Natural killer cell treated with Interleukin-12 subunit alpha and Interleukin-12 subunit beta and Interleukin-15 and Interleukin-18, amount 100 ng/mL, for 72 hours (primary cell): Measurements from ENCODE around the gene RPL18A. TPM values are rescaled to one million over a fixed set of nuclear protein-coding genes. Genes with fewer than 3 reads are reported as not detected.

ENCODE experiments used
- ATAC-seq, 2 donors: fragments of 150-1000 bp; cut with Tn5 transposase in 1 of 2; sonication (Bioruptor Pico), chemical (Tn5 transposase) in 1 of 2; 2 replicates each; pipeline ENCODE4 v1.10.0; 2021
- DNase-seq: peaks from one replicate; pipeline ENCODE4 v3.0.0; 2022; ENCODE audit warnings: low spot score
- H3K27ac Mint-ChIP-seq, 2 donors: 1 replicate in 1 of 2; 2 replicates in 1 of 2; pipeline ENCODE4 v1.8.0; 2022; ENCODE audit warnings: mixed read lengths in 2 of 2, mild to moderate bottlenecking in 1 of 2, moderate library complexity in 1 of 2
- H3K27me3 Mint-ChIP-seq, 2 donors: 1 replicate in 1 of 2; 2 replicates in 1 of 2; pipeline ENCODE4 v1.8.0; 2022; ENCODE audit warnings: mixed read lengths in 2 of 2
- H3K36me3 Mint-ChIP-seq: one replicate; pipeline ENCODE4 v1.8.0; 2022; ENCODE audit warnings: mixed read lengths
- H3K4me1 Mint-ChIP-seq, 2 donors: 1 replicate in 1 of 2; 2 replicates in 1 of 2; pipeline ENCODE4 v1.8.0; 2022; ENCODE audit warnings: low read depth in 2 of 2, mixed read lengths in 2 of 2, mild to moderate bottlenecking in 1 of 2
- H3K4me3 Mint-ChIP-seq: one replicate; pipeline ENCODE4 v1.8.0; 2022; ENCODE audit warnings: mixed read lengths
- H3K9me3 Mint-ChIP-seq: 2 replicates; pipeline ENCODE4 v1.8.0; 2022; ENCODE audit warnings: mixed read lengths
- total RNA-seq, 2 donors: library from RNA; stranded (reverse); gene quantifications; one replicate each; pipeline ENCODE4 v1.2.3, GENCODE V29; 2022

Gene RPL18A
- total RNA-seq, 2 donors from 2014 or later, result 1,379 to 1,604 TPM

DNA sequence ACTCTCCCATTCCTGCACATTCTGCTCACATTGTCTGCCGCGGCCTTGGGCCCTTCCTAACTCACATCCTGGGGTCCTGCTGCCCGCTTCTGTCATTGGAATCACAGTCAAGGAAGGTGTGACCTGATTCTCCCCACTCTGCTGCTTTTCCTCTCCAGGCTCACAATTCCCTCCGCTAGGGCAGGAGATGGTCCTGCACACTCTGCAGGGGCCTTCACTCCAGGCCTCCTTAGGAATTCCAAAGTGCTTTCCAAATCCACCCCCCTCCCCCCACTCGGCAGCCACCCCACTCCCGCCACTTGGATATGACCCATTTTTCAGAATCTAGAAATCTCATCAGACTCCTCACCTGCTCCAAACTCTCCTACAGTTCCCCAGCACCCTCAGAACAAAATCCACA, 9.0 kb downstream of the RPL18A start:
- ATAC-seq, result no peak
- Mint-ChIP-seq H3K27me3 (peaks cover 0 to 2% of the 10 kb centered on the region in 2 donors), H3K27ac (peak overlapping the region in 1 of 2 donors; percentile 43), H3K4me3 (no peak overlapping the region), H3K9me3 (no peaks in the 10 kb centered on the region), H3K4me1 (peaks cover 0 to 8% of the 10 kb centered on the region in 2 donors), H3K36me3 (no peaks in the 10 kb centered on the region)
- DNase-seq, result no peak

DNA sequence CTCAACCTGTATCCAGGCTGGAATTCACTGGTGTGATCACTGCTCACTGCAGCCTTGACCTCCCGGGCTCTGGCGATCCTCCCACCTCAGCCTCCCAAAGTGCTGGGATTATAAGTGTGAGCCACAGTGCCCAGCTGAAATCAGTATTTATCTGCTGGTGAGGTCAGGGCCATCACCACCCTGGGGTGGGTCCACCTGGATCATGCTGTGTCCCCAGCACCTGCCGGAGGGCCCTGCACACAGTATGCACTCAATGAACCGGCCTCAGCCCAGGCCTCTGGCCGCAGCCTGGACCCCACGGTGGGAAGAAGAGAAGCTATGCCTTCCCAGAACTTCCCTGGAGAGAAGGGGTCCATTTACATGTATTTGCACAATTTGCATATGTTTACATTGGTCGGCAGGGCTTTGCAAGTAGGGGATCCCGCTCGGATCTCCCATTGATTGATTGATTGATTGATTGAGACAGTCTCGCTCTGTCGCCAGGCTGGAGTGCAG, 9.5 kb downstream of the RPL18A start:
- Mint-ChIP-seq H3K4me1 (peaks cover 0 to 8% of the 10 kb centered on the region in 2 donors), H3K4me3 (no peak overlapping the region), H3K27ac (peak overlapping the region in 1 of 2 donors; percentile 43), H3K9me3 (no peaks in the 10 kb centered on the region), H3K36me3 (no peaks in the 10 kb centered on the region), H3K27me3 (peaks cover 0 to 2% of the 10 kb centered on the region in 2 donors)
- ATAC-seq (no peak), DNase-seq (no peak)

DNA sequence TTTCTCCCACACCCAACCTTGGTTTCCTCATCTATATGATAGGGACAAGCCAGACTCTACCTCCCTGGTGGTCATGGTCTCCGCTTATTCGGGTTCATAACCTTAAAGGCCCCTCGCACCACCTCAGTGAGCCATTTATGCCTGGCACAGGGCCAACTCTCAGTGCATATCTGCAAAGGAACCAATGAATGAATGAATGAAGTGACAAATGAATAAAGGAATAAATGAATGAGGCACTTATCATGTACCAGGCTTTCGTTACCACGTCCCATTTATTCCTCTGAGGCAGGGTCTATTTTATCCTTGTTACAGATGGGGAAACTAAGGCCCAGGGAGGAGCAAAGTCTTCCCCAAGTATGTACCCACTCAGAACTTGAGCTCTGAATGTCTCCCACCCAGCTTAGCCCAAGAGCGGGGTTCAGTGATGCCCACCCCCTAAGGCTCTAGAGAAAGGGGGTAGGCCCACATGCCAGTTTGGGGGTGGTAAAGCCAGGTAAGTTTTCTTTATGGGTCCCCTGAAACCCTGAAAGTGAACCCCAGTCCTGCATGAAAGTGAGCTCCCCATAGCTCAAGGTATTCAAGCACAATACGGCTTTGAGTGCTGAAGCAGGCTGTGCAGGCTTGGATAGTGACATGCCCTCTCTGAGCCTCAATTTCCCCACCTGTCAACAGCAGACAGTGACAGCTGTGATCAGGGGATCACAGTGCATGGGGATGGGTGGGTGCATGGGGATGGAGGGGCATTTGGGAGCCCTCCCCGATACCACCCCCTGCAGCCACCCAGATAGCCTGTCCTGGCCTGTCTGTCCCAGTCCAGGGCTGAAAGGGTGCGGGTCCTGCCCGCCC, 11.5 kb downstream of the RPL18A start:
- H3K27me3 Mint-ChIP-seq, result peaks cover 0 to 4% of the 10 kb centered on the region in 2 donors
- peak overlapping the region; percentile 65 for H3K4me3 Mint-ChIP-seq
- H3K36me3 Mint-ChIP-seq, result no peaks in the 10 kb centered on the region
- H3K27ac Mint-ChIP-seq, result no peak overlapping the region
- DNase-seq, result no peak
- ATAC-seq, result no peak
- H3K9me3 Mint-ChIP-seq, result no peaks in the 10 kb centered on the region
- peaks cover 0 to 7% of the 10 kb centered on the region in 2 donors for H3K4me1 Mint-ChIP-seq

DNA sequence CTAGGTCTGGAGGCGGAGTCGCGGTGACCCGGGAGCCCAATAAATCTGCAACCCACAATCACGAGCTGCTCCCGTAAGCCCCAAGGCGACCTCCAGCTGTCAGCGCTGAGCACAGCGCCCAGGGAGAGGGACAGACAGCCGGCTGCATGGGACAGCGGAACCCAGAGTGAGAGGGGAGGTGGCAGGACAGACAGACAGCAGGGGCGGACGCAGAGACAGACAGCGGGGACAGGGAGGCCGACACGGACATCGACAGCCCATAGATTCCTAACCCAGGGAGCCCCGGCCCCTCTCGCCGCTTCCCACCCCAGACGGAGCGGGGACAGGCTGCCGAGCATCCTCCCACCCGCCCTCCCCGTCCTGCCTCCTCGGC, 12.2 kb downstream of the RPL18A start, which contains the start of gene SLC5A5:
SLC5A5 (plus strand) TSS at position 68 of the 373 bp plus-strand sequence. CDS start 375 bp downstream, outside the sequence.
- no peak within 1 kb of the TSS for H3K27ac Mint-ChIP-seq
- no peaks in the 10 kb centered on the region for H3K36me3 Mint-ChIP-seq
- peak within 1 kb of the TSS; percentile 65 for H3K4me3 Mint-ChIP-seq
- ATAC-seq (peak; percentile 17 to 36), DNase-seq (no peak)
- peaks cover 0 to 6% of the 10 kb centered on the region in 2 donors for H3K4me1 Mint-ChIP-seq
- H3K27me3 Mint-ChIP-seq, result peaks cover 0 to 4% of the 10 kb centered on the region in 2 donors
- no peaks in the 10 kb centered on the region for H3K9me3 Mint-ChIP-seq

DNA sequence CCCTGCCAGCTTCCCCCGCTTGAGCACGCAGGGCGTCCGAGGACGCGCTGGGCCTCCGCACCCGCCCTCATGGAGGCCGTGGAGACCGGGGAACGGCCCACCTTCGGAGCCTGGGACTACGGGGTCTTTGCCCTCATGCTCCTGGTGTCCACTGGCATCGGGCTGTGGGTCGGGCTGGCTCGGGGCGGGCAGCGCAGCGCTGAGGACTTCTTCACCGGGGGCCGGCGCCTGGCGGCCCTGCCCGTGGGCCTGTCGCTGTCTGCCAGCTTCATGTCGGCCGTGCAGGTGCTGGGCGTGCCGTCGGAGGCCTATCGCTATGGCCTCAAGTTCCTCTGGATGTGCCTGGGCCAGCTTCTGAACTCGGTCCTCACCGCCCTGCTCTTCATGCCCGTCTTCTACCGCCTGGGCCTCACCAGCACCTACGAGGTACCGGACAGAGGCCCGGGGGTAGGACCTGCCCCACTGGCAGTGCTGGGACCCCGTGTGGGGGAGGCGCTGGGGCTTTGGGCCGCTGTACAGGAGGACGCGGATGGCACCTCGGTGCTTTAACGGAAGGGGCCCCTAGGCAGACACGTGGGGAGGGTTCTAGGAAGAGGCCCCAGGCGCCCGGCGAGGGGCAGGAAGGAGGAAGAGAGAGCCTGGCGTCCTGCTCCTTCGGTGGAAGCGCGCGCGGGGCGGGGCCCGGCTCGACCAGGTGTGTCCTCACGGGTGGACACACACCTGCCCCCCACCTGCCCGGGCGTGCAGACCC, 12.7 kb downstream of the RPL18A start:
- DNase-seq (no peak), ATAC-seq (peak; percentile 61 to 63)
- no peak overlapping the region for H3K27ac Mint-ChIP-seq
- peaks cover 0 to 6% of the 10 kb centered on the region in 2 donors for H3K4me1 Mint-ChIP-seq
- H3K36me3 Mint-ChIP-seq, result no peaks in the 10 kb centered on the region
- H3K9me3 Mint-ChIP-seq, result no peaks in the 10 kb centered on the region
- H3K27me3 Mint-ChIP-seq, result peaks cover 0 to 4% of the 10 kb centered on the region in 2 donors
- peak overlapping the region; percentile 65 for H3K4me3 Mint-ChIP-seq

DNA sequence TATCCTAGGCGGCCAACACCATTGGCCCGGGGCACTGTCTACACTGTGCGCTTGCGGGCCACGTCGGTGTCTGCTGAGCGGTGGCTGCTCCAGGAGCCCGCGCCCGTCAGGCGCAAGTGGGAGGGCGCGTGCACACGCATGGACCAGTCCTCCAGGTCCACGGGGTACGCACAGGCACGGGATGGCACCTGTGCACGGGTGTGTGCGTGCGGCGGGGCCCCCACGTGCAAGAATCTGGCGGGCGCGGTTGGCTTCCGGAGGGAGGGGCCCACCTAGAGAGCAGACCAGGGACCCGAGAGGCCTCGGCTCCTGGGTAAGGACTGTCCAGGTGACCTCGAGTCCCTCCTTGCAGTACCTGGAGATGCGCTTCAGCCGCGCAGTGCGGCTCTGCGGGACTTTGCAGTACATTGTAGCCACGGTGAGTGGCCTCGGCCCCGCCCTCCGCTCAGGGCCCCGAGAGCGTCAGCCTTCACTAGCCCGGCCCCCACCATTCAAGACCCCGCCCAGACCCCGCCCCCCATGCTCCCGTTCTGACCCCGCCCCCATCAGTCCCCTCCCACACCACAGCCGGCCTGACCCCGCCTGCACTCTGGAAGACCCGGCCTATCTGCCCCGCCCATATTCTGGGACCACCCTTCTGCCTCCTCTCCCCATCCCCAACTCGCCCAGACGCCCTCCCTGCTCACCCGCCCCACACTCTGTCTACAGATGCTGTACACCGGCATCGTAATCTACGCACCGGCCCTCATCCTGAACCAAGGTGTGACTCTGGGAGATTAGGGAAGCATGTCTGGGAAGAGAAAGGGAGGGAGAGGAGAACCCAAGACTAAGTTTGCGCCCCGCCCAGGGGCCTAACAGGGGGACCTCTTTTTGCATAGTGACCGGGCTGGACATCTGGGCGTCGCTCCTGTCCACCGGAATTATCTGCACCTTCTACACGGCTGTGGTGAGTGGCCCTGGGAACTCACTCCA, 14.4 kb downstream of the RPL18A start:
- H3K4me1 Mint-ChIP-seq, result peaks cover 0 to 6% of the 10 kb centered on the region in 2 donors
- H3K9me3 Mint-ChIP-seq, result no peaks in the 10 kb centered on the region
- no peak overlapping the region for H3K27ac Mint-ChIP-seq
- H3K4me3 Mint-ChIP-seq, result peak overlapping the region; percentile 28
- peaks cover 0 to 4% of the 10 kb centered on the region in 2 donors for H3K27me3 Mint-ChIP-seq
- DNase-seq (no peak), ATAC-seq (peak; percentile 75 to 82)
- no peaks in the 10 kb centered on the region for H3K36me3 Mint-ChIP-seq

DNA sequence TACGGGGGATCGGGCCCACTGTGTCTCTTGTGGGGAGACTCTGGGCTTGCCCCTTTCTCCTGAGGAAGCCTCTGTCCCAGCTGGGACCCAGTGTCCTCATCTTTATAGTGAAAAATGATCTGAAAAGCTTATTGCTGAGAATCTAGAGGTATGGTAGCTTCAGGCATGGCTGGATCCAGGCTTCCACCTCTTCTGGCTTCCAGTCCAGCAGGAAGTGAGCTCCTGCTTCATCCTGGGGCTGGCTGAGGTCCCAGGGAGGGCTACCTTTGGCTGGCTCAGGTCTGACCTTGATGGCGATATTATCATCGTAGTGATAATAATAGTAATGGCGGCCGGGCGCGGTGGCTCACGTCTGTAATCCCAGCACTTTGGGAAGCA, 15.0 kb downstream of the RPL18A start:
- peak overlapping the region; percentile 28 for H3K4me3 Mint-ChIP-seq
- H3K27ac Mint-ChIP-seq, result no peak overlapping the region
- DNase-seq (no peak), ATAC-seq (no peak)
- H3K36me3 Mint-ChIP-seq, result no peaks in the 10 kb centered on the region
- no peaks in the 10 kb centered on the region for H3K9me3 Mint-ChIP-seq
- peaks cover 0 to 6% of the 10 kb centered on the region in 2 donors for H3K4me1 Mint-ChIP-seq
- H3K27me3 Mint-ChIP-seq, result peaks cover 0 to 4% of the 10 kb centered on the region in 2 donors

DNA sequence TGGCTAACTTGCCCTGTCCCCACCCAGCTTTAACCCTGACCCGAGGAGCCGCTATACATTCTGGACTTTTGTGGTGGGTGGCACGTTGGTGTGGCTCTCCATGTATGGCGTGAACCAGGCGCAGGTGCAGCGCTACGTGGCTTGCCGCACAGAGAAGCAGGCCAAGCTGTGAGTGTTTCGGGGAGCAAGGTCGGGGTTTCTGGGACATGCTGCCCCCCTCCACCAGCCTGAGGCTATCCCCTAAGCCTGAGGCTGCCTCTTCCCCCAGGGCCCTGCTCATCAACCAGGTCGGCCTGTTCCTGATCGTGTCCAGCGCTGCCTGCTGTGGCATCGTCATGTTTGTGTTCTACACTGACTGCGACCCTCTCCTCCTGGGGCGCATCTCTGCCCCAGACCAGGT, 18.0 kb downstream of the RPL18A start:
- Mint-ChIP-seq H3K27me3 (peaks cover 0 to 2% of the 10 kb centered on the region in 2 donors), H3K36me3 (no peaks in the 10 kb centered on the region), H3K27ac (no peak overlapping the region), H3K4me1 (no peaks in the 10 kb centered on the region), H3K9me3 (no peaks in the 10 kb centered on the region), H3K4me3 (no peak overlapping the region)
- ATAC-seq (no peak), DNase-seq (no peak)

DNA sequence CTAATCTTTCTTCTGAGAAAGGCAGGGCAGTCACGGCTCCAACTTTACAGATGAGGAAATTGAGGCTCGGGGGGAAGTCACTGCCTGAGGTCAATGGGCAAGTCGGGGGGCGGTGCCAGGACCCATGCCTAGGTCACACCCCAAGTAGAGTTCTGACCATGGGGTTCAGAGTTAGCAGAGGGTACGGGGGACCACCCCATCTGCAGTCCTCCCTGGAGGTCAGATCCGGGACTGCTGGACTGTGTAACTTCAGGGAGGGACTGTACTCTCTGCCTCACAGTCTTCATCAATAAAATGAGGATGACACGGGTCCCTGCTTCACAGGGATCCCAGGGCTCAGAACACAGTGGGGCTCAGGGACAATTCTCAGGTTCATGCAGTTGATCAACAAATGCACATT, 19.8 kb downstream of the RPL18A start:
- Mint-ChIP-seq H3K4me3 (no peak overlapping the region), H3K36me3 (no peaks in the 10 kb centered on the region), H3K27me3 (peaks cover 0 to 2% of the 10 kb centered on the region in 2 donors), H3K9me3 (no peaks in the 10 kb centered on the region), H3K4me1 (no peaks in the 10 kb centered on the region), H3K27ac (no peak overlapping the region)
- ATAC-seq (no peak), DNase-seq (no peak)

DNA sequence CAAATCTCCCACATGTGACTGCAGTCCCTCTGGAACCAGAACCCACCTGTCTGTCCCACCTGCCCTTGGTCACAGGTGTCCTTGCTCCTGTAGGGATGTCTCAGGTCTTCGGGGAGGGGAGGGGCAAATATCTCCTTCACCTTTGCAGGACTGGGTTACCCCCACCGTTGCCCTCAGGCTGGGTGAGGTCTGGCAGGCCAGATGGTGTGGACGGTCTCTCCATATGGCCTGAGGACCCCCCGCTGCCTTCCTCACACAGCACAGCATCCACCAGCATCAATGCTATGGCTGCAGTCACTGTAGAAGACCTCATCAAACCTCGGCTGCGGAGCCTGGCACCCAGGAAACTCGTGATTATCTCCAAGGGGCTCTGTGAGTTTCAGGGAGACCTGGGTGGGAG, 22.0 kb downstream of the RPL18A start:
- Mint-ChIP-seq H3K27me3 (no peaks in the 10 kb centered on the region), H3K36me3 (no peaks in the 10 kb centered on the region), H3K4me3 (no peak overlapping the region), H3K27ac (no peak overlapping the region), H3K4me1 (no peaks in the 10 kb centered on the region), H3K9me3 (no peaks in the 10 kb centered on the region)
- ATAC-seq (peak in 1 of 2 donors; percentile 15), DNase-seq (no peak)

DNA sequence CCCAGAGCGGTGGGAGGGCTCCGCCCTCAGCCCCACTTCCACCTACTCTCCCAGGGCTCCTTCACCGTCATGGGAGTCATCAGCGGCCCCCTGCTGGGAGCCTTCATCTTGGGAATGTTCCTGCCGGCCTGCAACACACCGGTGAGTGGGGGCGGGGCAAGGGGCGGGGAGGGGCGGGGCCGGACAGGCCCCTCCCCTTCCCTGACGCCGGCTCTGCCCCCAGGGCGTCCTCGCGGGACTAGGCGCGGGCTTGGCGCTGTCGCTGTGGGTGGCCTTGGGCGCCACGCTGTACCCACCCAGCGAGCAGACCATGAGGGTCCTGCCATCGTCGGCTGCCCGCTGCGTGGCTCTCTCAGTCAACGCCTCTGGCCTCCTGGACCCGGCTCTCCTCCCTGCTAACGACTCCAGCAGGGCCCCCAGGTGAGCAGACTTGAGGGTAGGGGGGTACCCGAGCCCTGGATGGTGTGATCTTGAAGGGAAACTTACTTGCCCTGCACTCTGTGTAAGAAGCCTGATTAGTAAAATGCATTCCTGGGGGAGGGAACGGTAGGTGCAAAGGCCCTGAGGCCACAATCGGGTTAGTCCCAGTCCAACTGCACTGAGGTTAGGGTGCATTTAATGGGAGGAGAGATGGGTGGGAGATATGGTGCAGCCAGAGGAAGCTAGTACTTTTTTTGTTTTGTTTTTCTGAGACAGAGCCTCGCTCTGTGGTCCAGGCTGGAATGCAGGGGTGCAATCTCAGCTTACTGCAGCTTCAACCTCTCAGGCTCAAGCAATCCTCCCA, 24.1 kb downstream of the RPL18A start:
- Mint-ChIP-seq H3K27me3 (no peaks in the 10 kb centered on the region), H3K4me3 (no peak overlapping the region), H3K4me1 (no peaks in the 10 kb centered on the region), H3K9me3 (no peaks in the 10 kb centered on the region), H3K27ac (no peak overlapping the region), H3K36me3 (no peaks in the 10 kb centered on the region)
- ATAC-seq, result no peak
- no peak for DNase-seq

DNA sequence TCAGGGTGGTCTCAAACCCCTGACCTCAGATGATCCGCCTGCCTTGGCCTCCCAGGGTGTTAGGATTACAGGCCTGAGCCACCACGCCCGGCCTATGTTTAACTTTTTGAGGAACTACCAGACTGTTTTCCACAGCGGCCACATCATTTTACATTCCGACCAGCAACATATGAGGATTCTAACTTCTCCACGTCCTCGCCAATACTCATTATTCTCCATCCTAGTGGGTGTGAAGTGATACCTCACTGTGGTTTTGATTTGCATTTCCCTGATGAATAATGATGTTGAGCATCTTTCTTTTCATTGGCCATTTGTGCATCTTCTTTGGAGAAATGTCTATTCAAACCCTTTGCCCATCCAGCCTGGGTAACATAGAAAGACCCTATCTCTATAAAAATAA, 26.8 kb downstream of the RPL18A start:
- H3K27ac Mint-ChIP-seq, result no peak overlapping the region
- peaks cover 3 to 8% of the 10 kb centered on the region in 2 donors for H3K27me3 Mint-ChIP-seq
- no peaks in the 10 kb centered on the region for H3K4me1 Mint-ChIP-seq
- no peak overlapping the region for H3K4me3 Mint-ChIP-seq
- H3K9me3 Mint-ChIP-seq, result no peaks in the 10 kb centered on the region
- no peaks in the 10 kb centered on the region for H3K36me3 Mint-ChIP-seq
- DNase-seq, result no peak
- no peak for ATAC-seq
